NT2/D1 (cell line): Measurements from ENCODE around the gene HOXD4.

Source experiments
- SUZ12 ChIP-seq: IDR thresholded peaks from 2 replicates; pipeline ENCODE4 v1.6.1; 2011; ENCODE audit not compliant: insufficient read length, insufficient read depth; ENCODE audit errors: extremely low read depth
- YY1 ChIP-seq: IDR thresholded peaks from 2 replicates; pipeline ENCODE4 v1.6.1; 2011; ENCODE audit not compliant: insufficient read length, insufficient read depth
- ZNF274 ChIP-seq: IDR thresholded peaks from 2 replicates; pipeline ENCODE4 v1.6.1; 2011; ENCODE audit warnings: mild to moderate bottlenecking, low read depth, low read length

- no peak for TF ChIP-seq YY1
- TF ChIP-seq ZNF274: no peak
- peak; percentile 27 for TF ChIP-seq SUZ12
Measured at GRCh38 chr2:176162911-176163671, 11.7 kb downstream of the HOXD4 start.
